22Rv1 (cell line): ENCODE results near the gene PSIP1.

Source experiments
- ZFX ChIP-seq: fragments of 450-650 bp; IDR thresholded peaks from 2 replicates; pipeline ENCODE4 v1.6.1; 2017; ENCODE audit warnings: antibody characterized with exemption, borderline replicate concordance
- TF ChIP-seq, protein P1 (sequence below): fragments of 450-650 bp; IDR thresholded peaks from 2 replicates; pipeline ENCODE4 v1.5.1; 2017; ENCODE audit warnings: mild to moderate bottlenecking

- TF ChIP-seq, protein P1, sequence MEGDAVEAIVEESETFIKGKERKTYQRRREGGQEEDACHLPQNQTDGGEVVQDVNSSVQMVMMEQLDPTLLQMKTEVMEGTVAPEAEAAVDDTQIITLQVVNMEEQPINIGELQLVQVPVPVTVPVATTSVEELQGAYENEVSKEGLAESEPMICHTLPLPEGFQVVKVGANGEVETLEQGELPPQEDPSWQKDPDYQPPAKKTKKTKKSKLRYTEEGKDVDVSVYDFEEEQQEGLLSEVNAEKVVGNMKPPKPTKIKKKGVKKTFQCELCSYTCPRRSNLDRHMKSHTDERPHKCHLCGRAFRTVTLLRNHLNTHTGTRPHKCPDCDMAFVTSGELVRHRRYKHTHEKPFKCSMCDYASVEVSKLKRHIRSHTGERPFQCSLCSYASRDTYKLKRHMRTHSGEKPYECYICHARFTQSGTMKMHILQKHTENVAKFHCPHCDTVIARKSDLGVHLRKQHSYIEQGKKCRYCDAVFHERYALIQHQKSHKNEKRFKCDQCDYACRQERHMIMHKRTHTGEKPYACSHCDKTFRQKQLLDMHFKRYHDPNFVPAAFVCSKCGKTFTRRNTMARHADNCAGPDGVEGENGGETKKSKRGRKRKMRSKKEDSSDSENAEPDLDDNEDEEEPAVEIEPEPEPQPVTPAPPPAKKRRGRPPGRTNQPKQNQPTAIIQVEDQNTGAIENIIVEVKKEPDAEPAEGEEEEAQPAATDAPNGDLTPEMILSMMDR = no peak
- no peak for TF ChIP-seq ZFX
These were observed 11.5 kb upstream of the PSIP1 start for GRCh38 chr9:15522130-15522755.
